ENCODE data around the gene FBRS.
"Not testable (repeated sequence)": the region's sequence is repeated elsewhere in the genome, so short reads cannot be mapped to it uniquely, and the experiment has no call there.

Gene FBRS

DNA sequence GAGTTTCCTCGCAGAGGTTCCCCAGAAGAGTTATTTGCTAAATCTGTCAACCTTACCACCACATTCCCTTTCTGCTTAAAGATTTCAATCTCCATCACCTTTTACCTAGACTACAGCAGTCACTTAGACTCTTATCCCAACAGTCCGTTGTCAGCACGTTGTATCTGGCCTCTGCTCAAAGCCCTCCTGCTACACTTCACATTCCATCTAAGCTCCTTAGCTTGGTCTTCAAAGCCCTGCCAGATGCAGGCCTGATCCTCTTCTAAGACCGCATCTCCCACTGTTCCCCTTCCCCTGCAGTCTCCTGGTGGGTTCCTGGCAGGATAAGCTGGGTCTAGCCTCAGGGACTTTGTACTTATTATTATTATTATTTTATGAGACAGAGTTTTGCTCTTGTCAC is 30.5 kb downstream of the FBRS start:
- TF ChIP-seq, protein P1, sequence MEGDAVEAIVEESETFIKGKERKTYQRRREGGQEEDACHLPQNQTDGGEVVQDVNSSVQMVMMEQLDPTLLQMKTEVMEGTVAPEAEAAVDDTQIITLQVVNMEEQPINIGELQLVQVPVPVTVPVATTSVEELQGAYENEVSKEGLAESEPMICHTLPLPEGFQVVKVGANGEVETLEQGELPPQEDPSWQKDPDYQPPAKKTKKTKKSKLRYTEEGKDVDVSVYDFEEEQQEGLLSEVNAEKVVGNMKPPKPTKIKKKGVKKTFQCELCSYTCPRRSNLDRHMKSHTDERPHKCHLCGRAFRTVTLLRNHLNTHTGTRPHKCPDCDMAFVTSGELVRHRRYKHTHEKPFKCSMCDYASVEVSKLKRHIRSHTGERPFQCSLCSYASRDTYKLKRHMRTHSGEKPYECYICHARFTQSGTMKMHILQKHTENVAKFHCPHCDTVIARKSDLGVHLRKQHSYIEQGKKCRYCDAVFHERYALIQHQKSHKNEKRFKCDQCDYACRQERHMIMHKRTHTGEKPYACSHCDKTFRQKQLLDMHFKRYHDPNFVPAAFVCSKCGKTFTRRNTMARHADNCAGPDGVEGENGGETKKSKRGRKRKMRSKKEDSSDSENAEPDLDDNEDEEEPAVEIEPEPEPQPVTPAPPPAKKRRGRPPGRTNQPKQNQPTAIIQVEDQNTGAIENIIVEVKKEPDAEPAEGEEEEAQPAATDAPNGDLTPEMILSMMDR (IDR thresholded peaks at IDR 0.05; ENCODE audit: extremely low read depth, insufficient read depth, missing control alignments): no peak
- DNase-seq (ENCODE audit: low spot score): no peak
- in situ Hi-C loops (cut with MboI; ENCODE audit: low pct_unique_long_range_greater_than_20kb, low sequenced_read_pairs, unreplicated experiment): no loop called here

DNA sequence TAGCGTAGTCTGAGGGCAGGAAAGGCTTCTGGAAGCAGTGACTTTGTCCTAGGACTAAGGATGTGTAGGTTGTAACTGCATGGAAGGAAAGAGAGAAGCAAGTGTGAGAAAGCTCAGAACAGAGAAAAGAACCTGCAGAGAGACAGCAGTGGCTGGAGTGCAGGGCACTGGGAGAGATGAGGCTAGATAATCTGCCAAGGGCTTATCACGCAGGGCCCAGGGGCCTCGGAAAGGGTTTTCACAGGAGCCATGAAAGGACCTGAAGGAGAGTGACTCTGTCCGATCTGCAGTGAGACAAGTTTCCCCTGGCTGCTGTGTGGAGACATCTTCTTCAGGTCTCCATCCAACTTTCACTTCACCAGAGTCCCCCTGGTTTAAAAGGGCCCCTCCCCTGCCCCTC is 33.7 kb downstream of the FBRS start:
- TF ChIP-seq, protein P1 (IDR thresholded peaks at IDR 0.05; ENCODE audit: extremely low read depth, insufficient read depth, missing control alignments): no peak
- DNase-seq (ENCODE audit: low spot score): no peak
- in situ Hi-C loops (cut with MboI; ENCODE audit: low pct_unique_long_range_greater_than_20kb, low sequenced_read_pairs, unreplicated experiment): no loop called here

GRCh38 chr16:30692396-30693064 is 34.3 kb downstream of the FBRS start:
- no peak for DNase-seq (ENCODE audit: low spot score)
- TF ChIP-seq, protein P1 (IDR thresholded peaks at IDR 0.05; ENCODE audit: extremely low read depth, insufficient read depth, missing control alignments): no peak

GRCh38 chr16:30694926-30695693 is 36.9 kb downstream of the FBRS start:
- in situ Hi-C loops (cut with MboI; ENCODE audit: low pct_unique_long_range_greater_than_20kb, low sequenced_read_pairs, unreplicated experiment): no loop called here
- DNase-seq (ENCODE audit: low spot score): no peak
- TF ChIP-seq, protein P1 (IDR thresholded peaks at IDR 0.05; ENCODE audit: extremely low read depth, insufficient read depth, missing control alignments): no peak

More at GRCh38 chr16:30692396-30693064, 34.3 kb downstream of the FBRS start:
- in situ Hi-C loops (cut with MboI; ENCODE audit: low pct_unique_long_range_greater_than_20kb, low sequenced_read_pairs, unreplicated experiment): no loop called here

- DNase-seq (ENCODE audit: low spot score); in situ Hi-C loops (cut with MboI; ENCODE audit: low pct_unique_long_range_greater_than_20kb, low sequenced_read_pairs, unreplicated experiment): not testable (repeated sequence)
Observed at GRCh38 chr16:30696646-30697045, 38.4 kb downstream of the FBRS start.

- DNase-seq (ENCODE audit: low spot score): peak; percentile 94
- in situ Hi-C loops (cut with MboI; ENCODE audit: low pct_unique_long_range_greater_than_20kb, low sequenced_read_pairs, unreplicated experiment): no loop called here
- TF ChIP-seq, protein P1 (IDR thresholded peaks at IDR 0.05; ENCODE audit: extremely low read depth, insufficient read depth, missing control alignments): no peak
Observed at GRCh38 chr16:30697264-30698138, 39.3 kb downstream of the FBRS start.

All from GM13977 (cell line).